GM18508 (cell line): ENCODE measurements around the gene TOP1.
"Not testable (repeated sequence)": the region's sequence is repeated elsewhere in the genome, so short reads cannot be mapped to it uniquely, and the experiment has no call there.

Experiments used
- ATAC-seq: cut with Tn5 transposase; IDR thresholded peaks from one replicate; pipeline ENCODE4 v1.9.1; 2021; ENCODE audit warnings: moderate number of reproducible peaks; ENCODE audit not compliant: insufficient read depth, unreplicated experiment

The TOP1 gene

GRCh38 chr20:41121399-41121798 lies 92.8 kb downstream of the TOP1 start:
- no peak for ATAC-seq

DNA sequence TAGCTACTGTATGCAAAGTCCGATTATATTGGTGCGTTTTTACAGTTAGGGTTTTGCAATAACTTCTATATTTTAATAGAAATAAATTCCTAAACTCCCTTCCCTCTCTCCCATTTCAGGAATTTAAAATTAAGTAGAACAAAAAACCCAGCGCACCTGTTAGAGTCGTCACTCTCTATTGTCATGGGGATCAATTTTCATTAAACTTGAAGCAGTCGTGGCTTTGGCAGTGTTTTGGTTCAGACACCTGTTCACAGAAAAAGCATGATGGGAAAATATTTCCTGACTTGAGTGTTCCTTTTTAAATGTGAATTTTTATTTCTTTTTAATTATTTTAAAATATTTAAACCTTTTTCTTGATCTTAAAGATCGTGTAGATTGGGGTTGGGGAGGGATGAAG lies 95.0 kb downstream of the TOP1 start:
- ATAC-seq: no peak

DNA sequence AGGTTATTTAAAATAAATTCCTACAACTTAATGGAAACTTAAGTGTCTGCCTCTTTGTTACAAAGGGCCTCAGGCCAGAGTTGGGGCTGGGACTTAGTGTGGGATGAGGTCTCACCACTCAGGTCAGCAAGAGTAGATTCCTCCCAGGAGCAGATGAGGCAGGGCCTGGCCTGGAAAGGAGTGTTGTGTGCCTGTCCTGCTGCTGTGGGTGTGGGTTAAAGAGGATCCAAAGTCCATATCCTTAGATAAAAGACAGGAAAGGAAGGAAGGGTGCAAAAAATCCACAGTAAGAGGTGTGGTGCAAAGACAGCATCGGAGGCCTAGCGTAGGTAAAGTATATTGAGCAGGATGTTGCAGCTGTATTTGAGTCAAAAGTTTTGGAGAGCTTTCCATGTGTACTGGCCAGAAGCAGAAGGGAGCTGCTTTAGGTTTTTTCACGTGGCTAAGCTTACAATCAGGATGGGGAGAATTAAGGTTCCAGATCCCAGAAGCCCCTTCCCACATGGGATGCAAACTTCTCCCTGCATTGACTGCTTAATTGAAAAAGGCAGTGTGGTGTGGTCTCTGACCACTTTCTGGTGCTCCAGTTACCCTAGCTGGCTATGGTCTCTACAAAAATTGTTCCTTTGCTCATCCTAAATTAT lies 96.0 kb downstream of the TOP1 start:
- no peak for ATAC-seq

- ATAC-seq: no peak
These were observed 97.2 kb downstream of the TOP1 start for GRCh38 chr20:41125530-41126457.

DNA sequence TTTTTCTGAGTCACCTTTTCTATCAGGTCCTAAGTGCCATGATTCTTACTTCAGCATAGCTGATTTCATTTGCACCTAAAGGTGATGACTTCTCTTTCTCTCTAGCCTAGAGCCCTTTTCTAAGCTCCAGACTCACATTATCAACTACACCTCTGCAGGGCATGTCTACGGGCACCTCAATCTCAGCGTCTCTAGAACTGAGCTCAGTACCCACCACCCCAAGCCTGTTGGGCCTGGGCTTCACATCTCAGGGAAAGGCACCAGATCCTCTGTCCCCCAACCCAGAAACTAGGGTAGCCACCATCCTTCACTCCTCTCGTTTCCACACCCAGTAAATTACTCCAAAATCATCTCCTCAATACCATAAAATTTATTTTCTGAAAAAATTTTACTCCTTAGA lies 98.1 kb downstream of the TOP1 start:
- no peak for ATAC-seq

- not testable (repeated sequence) for ATAC-seq
These were observed 99.7 kb downstream of the TOP1 start for GRCh38 chr20:41128317-41128716.

DNA sequence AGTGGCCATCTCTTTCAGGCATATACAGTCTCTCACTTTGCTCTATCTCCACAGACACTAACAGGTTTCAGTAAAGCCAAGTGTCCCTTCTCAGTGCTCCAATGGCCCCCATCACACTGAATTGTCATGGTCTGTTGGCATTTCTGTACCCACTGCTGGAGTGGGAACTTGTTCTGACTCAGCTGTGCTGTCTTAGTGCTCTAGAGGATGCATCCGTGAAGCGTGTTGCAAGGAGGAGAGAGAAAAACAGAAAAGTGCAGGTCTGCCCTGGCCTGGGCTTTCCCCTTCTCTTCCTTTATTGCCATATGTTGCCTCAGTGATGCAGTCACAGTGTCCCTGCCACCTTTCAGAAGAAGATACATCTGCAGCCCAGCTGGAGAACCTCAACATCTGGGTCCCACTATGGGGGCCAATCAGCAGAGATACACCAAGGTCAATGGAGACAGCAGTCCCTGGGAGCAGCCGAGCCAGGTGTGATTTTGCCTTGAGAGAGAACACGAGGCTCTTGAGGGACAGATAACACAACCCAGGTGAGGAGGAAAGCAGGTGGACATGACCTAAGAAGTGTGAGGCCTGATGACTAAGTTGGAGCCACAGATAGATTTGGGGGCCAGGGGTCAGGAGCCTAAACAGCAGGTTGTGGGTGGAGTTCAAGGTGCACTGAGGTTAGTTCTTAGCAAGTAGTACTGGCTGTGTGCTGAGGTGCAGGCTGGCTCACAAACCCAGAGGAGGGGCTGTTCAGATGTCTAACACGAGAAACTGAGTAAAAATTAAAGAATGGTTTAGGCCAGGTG lies 103.2 kb downstream of the TOP1 start:
- ATAC-seq: no peak

- not testable (repeated sequence) for ATAC-seq
These were observed 103.8 kb downstream of the TOP1 start for GRCh38 chr20:41132388-41132775.

DNA sequence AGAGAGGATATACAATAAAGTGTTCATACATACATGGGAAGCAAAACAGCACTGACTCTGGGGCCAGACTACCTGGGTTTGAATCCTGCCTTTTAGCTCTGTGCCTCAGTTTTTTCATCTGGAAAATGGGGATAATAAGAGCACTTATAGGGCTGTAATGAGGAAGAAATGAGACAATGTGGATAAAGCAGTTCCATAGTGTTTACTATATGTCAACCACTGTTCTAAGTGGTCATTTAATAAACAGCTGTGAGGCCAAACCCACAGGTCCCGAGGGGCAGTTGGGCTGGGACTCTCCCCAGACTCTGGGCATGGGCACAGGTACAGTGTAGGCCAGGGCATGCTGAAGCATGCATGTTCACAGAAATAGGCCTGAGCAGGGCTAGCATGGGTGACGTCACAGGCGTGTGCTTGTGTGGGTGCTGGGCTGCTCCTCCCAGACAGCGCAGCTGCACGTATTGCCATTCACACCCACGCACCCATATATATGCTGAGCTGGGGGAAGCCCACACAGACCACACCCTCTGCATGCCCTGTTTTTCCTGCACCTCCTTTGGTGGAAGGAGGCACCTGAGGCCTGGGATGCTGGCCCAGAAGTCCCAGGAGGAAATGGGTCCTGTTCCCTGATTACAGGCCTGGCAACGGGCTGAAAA lies 105.2 kb downstream of the TOP1 start:
- ATAC-seq: no peak

- ATAC-seq: no peak
These were observed 106.0 kb downstream of the TOP1 start for GRCh38 chr20:41134362-41135186.

GRCh38 chr20:41135187-41135887 lies 106.7 kb downstream of the TOP1 start:
- ATAC-seq: no peak

DNA sequence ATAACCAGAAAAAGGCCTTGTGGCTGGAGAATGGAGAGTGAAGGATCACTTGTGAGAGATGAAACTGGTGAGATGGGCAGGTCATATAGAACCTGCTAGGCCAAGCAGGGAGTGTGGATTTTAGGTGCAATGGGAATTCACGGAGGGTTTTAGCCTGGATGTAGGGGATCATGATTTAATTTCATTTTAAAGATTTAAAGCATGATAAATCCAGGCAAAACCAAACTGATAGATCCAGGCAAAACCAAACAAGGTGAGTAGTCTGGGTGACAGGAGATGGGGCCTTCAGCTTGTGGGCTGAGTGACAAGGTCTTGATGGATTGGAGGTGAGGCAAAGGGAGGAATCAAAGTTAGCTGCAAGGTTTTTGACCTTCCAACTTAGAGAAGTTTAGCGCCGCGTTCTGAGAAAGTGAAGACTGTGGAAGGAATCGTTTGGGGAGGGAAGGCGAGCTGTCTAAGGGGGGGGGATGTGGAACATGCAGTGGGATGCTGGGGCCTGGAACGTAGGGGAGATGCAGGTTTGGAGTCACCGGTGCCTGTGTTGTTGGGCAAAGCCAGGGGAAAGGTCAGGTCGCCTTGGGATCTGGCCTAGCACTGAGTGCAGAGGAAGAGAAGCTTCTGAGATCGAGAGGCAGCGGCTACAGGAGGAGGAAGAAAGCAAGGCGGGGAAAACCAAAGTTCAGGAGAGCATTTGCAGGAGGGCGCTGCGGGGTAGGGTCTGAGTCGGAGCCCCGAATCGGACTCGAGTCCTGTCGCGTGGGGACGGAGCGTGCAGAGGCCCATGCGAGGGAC lies 107.5 kb downstream of the TOP1 start:
- no peak for ATAC-seq

- no peak for ATAC-seq
These were observed 108.3 kb downstream of the TOP1 start, which contains the start of gene PLCG1 for GRCh38 chr20:41136680-41137613. TSS of gene PLCG1 (plus strand) at chr20:41137543. CDS start at chr20:41137642, 99 bp downstream.

DNA sequence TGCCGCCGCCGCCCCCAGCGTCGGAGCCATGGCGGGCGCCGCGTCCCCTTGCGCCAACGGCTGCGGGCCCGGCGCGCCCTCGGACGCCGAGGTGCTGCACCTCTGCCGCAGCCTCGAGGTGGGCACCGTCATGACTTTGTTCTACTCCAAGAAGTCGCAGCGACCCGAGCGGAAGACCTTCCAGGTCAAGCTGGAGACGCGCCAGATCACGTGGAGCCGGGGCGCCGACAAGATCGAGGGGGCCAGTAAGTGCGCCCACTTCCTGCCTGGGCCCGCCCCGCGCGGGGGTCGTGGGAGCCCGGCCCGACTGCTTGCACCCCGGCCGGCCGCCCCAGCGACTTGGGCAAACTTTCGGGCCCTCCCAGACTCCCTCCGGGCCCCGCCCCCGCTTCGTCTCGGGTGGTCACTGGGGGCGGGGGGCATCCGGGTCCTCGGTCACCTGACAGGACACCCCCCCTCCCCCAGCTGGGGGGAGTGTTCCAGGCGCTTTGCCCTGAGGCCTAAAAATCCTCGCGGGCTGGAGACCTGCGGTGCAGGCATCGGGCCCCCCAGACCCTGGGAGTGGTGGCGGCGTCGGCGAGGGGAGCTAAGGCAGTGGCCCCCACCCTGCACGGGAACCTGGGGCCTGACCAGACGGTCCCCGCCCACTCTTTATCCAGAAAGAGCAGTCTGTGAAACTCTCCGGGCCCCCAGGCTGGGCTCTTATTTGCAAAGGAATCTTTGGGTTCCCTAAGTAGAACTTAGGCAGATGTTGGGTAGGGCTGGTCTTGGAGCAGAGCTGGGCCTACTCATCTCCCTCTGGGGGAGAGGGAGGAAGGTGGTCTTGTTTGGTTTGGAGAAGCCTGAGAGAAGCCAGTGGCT lies 109.2 kb downstream of the TOP1 start:
- ATAC-seq: no peak

DNA sequence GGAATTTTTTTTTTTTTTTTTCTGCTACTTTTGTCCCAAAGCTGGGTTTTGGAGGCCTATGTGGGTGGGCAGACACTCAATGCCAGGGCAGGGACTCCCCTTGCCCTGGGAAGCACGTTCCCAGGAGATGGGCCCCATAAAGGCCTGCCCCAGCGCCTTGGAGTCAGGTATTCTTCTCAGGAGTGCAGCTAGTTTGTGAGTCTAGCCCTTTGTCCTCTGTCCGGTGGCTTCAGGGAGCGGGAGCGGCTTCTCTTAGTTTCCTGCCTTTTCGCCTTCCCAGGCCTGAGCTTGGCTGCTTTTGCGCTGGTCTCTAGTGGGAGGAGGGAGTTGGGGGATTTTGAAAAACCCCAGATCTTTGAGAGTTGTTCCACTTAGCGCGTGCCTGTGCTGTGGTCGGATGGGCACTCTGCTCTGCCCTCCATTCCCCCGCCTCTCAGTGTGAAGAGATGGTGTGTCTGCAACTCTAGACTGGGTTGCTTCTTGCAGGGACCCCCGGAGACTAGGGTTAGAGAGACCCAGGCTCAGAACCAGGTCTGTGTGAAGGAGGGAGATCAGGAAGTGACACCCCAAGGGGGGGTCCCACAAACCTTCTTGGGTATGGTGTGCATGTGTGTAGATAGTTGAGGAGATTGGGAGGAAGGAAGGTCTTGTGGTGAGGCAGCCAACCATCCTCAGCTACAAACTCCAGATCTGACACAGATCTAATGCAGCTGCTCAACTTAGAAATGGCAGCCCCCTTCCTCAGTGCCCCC lies 110.0 kb downstream of the TOP1 start:
- no peak for ATAC-seq
